ENCODE measurements around the gene GJB2.

DNA sequence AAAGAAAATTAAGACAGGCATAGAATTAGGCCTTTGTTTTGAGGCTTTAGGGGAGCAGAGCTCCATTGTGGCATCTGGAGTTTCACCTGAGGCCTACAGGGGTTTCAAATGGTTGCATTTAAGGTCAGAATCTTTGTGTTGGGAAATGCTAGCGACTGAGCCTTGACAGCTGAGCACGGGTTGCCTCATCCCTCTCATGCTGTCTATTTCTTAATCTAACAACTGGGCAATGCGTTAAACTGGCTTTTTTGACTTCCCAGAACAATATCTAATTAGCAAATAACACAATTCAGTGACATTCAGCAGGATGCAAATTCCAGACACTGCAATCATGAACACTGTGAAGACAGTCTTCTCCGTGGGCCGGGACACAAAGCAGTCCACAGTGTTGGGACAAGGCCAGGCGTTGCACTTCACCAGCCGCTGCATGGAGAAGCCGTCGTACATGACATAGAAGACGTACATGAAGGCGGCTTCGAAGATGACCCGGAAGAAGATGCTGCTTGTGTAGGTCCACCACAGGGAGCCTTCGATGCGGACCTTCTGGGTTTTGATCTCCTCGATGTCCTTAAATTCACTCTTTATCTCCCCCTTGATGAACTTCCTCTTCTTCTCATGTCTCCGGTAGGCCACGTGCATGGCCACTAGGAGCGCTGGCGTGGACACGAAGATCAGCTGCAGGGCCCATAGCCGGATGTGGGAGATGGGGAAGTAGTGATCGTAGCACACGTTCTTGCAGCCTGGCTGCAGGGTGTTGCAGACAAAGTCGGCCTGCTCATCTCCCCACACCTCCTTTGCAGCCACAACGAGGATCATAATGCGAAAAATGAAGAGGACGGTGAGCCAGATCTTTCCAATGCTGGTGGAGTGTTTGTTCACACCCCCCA, 3.8 kb downstream of the GJB2 start:
- TF ChIP-seq, protein P1, sequence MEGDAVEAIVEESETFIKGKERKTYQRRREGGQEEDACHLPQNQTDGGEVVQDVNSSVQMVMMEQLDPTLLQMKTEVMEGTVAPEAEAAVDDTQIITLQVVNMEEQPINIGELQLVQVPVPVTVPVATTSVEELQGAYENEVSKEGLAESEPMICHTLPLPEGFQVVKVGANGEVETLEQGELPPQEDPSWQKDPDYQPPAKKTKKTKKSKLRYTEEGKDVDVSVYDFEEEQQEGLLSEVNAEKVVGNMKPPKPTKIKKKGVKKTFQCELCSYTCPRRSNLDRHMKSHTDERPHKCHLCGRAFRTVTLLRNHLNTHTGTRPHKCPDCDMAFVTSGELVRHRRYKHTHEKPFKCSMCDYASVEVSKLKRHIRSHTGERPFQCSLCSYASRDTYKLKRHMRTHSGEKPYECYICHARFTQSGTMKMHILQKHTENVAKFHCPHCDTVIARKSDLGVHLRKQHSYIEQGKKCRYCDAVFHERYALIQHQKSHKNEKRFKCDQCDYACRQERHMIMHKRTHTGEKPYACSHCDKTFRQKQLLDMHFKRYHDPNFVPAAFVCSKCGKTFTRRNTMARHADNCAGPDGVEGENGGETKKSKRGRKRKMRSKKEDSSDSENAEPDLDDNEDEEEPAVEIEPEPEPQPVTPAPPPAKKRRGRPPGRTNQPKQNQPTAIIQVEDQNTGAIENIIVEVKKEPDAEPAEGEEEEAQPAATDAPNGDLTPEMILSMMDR (IDR thresholded peaks at IDR 0.05): peak in 2 of 6 experiments; percentile 13 to 34
- no peak for TF ChIP-seq POLR2A (IDR thresholded peaks at IDR 0.05)

Data from esophagus squamous epithelium (tissue), 4 donors.